HG02571 (cell line): ENCODE results near the gene EIPR1.
"Not testable (repeated sequence)": the region's sequence is repeated elsewhere in the genome, so short reads cannot be mapped to it uniquely, and the experiment has no call there.

Experiments used
- ATAC-seq: cut with Tn5 transposase; IDR thresholded peaks from one replicate; pipeline ENCODE4 v1.9.1; 2021; ENCODE audit warnings: mild to moderate bottlenecking, moderate library complexity; ENCODE audit not compliant: unreplicated experiment

Gene EIPR1

DNA sequence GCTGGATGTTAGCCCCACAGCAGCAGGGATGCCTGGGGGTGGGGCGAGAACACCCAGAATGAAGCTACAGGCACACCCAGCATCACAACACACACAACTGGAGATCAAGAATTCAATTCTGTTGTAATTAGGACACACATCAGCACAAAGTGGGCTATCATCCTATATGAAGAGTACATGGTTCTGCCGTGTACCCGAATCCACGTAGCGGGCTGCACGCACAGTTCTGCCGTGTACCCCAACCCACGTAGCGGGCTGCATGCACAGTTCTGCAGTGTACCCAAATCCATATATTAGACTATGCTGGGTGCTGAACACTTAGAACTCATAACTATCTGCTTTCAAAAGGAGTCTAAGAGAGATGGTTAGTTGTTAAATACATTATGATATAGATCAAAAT lies 86.5 kb downstream of the EIPR1 start:
- ATAC-seq: no peak

- ATAC-seq: no peak
These were observed 87.0 kb downstream of the EIPR1 start for GRCh38 chr2:3290655-3291054.

DNA sequence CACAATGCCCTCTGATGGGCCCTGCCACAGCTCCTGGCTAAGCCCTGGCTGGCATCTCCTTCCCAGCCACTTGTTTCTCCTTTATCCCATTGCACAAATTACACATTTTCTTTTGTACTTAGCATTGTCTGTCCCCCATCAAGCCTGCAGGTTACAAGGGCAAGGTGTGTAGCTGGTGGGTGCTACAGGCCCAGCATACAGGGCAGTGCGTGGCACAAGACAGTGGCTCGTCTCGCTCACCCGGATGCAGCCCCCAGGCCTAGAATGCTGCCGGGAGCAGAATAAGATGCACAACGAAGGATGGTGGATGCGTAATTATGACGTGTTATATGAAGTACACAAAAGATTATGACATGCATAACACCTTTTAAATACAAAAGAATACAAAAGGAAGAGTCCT lies 87.6 kb downstream of the EIPR1 start:
- no peak for ATAC-seq

DNA sequence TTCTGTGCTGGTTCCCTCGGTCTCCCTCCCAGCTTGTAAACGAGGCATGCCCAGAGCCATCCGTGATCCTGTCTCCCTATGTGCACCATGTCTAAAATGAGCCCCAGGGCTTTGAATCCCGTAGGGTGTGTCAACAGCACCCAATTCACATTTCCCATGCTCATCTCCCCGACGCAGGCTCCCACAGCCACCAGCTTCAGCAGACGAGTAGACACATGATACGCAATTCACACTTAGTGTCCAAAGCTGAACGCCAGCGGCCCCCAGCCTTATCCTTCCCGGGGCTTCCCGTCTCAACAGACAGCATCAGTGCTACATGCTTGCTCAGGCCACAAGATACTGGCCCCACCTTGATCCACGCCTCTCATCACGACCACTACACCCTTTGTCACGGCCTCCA lies 88.1 kb downstream of the EIPR1 start:
- ATAC-seq: no peak

DNA sequence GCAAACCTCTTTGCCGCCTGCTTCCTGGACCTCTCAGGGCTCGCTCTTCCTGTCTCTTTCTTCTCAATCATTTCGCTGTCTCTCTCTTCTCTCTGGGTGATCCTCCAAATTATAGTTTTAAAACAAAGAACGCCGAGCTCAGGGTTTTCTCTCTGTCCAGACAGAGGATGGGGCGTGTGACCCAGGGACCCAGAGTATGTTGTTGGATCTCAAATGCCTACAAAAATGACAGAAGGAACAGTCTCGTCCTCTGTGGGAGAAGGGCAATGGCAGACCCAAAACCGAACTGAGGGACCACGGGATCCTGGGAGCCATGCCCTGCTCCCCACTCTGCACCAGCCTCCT lies 88.5 kb downstream of the EIPR1 start:
- no peak for ATAC-seq

DNA sequence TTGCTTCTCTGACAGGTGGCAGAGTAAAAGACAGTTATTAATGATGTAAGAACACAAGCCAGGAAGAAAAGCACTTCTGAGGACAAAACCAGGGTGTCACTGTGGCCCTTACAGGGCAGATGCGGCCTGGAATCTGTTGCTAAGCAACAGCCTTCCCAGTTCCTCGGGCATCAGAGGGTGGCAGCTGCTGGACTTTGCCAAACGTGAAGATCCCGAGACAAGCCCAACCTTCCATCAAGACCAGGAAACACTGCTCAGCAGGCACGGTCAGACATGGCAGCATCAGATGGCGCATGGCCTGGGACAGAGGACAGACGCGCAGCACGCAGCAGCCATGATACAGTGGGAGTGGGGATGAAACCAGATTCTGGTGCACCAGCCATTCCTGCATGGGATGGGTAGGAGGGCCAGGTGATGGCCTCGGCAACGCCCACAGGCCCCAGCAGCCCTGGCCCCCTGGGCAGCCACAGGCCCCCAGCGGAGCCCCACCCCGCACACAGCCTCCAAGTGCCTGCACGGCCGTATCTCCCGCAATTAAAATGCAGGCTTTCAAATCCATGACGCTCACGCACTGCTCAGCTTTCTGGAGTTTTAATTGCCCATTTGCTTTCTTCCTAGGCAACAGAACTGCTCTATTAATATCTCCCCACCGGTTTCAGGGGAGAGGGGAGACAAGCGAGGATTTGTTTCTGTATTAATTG lies 89.0 kb downstream of the EIPR1 start:
- no peak for ATAC-seq

DNA sequence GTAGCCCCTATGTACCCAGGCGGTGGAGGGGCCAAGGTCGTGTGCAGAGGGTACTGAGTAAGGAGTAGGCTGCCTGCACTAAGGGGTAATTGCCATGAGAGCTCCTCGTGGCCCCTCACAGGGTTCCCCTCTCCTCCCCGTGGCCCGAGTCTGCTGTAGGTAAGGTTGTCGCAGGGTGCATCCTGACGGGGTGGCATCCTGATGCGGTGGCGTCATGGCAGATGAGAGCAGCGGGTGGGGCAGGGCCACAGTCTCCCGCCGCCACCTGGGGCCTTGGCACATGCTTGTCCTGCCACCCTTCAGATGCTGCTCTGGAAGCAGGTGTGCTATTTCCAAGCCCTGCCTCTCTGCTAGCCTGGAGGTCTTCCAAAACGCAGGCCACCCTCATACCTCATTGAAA lies 89.7 kb downstream of the EIPR1 start:
- ATAC-seq: no peak

DNA sequence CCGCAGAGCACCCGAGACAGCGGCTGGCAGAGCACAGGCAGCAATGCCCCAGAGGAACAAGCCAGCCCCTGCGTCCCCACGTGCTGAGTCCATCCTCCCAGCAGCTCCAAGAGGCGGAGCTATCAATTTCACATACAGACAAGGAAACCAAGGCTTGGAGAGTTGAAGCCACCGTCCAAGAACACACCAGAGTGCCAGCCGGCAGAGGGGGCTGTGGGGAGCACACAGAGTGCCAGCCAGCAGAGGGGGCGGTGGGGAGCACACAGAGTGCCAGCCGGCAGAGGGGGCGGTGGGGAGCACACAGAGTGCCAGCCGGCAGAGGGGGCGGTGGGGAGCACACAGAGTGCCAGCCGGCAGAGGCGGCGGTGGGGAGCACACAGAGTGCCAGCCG lies 91.0 kb downstream of the EIPR1 start:
- not testable (repeated sequence) for ATAC-seq

GRCh38 chr2:3285901-3286645 lies 91.5 kb downstream of the EIPR1 start:
- ATAC-seq: no peak

DNA sequence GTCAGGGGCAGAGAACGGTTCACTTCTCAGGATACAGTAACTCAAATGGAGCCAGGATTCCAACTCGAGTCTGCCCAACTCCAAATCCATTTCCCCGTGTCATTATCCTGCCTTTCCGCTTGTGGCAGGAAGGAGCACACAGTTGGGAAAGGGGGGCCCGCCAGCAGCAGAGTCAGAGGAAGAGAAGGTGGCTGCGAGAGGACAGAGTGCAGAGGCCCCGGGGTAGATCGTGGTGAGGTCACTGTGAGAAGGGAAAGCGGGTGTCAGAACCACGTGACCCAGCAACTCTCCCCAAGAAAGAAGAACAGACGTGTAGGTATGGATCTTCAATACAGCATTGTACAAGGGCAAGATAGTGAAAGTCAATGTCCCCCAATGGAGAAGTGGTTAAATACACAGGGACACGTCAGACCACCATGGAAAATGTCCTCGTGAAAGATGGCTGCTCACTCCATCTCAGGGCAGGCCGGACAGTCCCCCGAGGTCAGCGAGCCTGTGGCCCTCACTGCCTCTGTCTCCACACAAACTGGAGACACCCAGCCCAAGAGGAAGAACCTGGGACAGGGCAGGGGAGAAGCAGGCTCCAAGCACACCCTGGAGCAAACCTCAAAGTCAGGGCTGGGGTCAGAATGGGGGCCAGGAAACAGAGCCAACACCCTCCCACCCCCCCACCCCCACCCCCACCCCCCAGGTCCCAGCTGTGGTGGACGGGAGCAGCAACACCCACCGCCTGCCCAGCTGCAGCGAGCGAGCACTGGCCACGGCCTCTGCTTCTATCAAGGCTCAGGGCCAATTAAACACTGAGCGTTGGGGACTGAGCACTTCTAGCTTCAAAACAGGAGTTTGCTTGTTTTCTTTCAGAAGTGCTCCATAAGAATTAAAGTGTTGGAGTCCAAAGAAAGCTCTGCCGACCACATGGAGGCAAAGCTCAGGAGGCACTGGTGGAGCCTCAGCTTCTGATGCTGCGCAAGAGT lies 92.7 kb downstream of the EIPR1 start:
- no peak for ATAC-seq

GRCh38 chr2:3283876-3284656 lies 93.6 kb downstream of the EIPR1 start:
- not testable (repeated sequence) for ATAC-seq

- no peak for ATAC-seq
These were observed 94.4 kb downstream of the EIPR1 start for GRCh38 chr2:3283206-3283605.

- ATAC-seq: no peak
These were observed 95.3 kb downstream of the EIPR1 start for GRCh38 chr2:3282056-3282998.

DNA sequence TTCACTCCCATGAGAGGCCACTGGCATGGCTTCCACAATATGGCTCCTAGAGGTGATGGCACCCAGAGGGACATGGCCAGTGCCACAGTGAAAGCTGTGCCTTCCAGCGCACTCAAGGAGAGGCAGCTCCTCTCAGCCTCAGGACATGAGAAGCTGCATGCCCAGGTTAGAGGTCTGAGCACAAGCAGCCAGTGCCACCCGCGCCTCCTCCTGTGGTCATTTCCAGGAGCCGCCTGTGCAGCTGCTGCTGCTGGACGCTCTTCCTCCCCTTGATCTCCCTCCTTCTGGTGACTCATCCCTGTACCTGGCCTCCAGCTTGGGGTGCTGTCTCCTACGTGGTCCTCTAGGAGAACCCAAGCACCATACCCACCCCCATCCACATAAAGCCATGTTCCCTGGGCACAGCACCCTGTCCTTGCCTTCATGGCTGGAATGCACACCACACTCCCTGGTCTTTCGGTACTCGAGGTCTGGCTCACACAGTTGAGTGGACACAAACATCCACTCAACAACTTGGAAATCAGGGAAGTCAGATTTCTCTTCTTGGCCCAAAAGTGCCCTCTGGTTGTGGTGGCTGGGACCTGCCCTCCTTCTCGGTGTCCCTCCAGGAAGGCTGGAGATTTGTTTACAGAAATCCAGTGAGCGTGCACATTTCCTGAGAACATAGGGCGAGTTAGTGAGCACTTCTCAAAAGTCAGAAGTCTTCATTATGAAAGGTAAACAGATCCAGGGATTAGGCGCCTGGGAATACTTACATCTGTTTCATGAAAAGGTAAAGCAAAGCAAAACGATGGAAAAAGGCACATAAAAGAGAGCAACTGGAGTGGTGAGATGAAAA lies 96.7 kb downstream of the EIPR1 start:
- ATAC-seq: no peak

GRCh38 chr2:3280197-3280596 lies 97.4 kb downstream of the EIPR1 start:
- ATAC-seq: no peak

- ATAC-seq: no peak
These were observed 98.2 kb downstream of the EIPR1 start for GRCh38 chr2:3279236-3279960.

GRCh38 chr2:3278521-3279218 lies 98.9 kb downstream of the EIPR1 start:
- ATAC-seq: no peak
